Measurements from ENCODE around the gene KCNH4. TPM values are rescaled to one million over a fixed set of nuclear protein-coding genes. Genes with fewer than 3 reads are reported as not detected.

The KCNH4 gene
- total RNA-seq, 1 donor from 2014 or later = under 0.01 TPM

GRCh38 chr17:42116705-42117396 is 64.1 kb downstream of the KCNH4 start:
- DNase-seq = peak; percentile 90

GRCh38 chr17:42114118-42114517 is 66.8 kb downstream of the KCNH4 start:
- DNase-seq = no peak

- DNase-seq = no peak
Observed at GRCh38 chr17:42113293-42114069, 67.5 kb downstream of the KCNH4 start.

- peak; percentile 91 for DNase-seq
Observed at GRCh38 chr17:42112552-42113176, 68.3 kb downstream of the KCNH4 start, which contains the start of gene DHX58. DHX58 (minus strand) TSS chr17:42112714; CDS start chr17:42111892, 822 bp downstream.

- peak; percentile 49 for DNase-seq
Observed at GRCh38 chr17:42111871-42112551, 68.9 kb downstream of the KCNH4 start.

- DNase-seq = no peak
Observed at GRCh38 chr17:42111265-42111636, 69.7 kb downstream of the KCNH4 start.

GRCh38 chr17:42110301-42111264 is 70.4 kb downstream of the KCNH4 start:
- DNase-seq = no peak

- DNase-seq = no peak
Observed at GRCh38 chr17:42109086-42109485, 71.9 kb downstream of the KCNH4 start.

GRCh38 chr17:42107597-42108576 is 73.1 kb downstream of the KCNH4 start:
- DNase-seq = peak; percentile 70

GRCh38 chr17:42107124-42107523 is 73.8 kb downstream of the KCNH4 start:
- no peak for DNase-seq

Other genes starting within 250 kb of the KCNH4 start
- 48.7 and 63.1 TPM in 2 replicates for gene CNP, start 214.3 kb downstream of the KCNH4 start, total RNA-seq
- gene DNAJC7, start 163.7 kb downstream of the KCNH4 start, total RNA-seq = 68.2 and 89.0 TPM in 2 replicates
- gene NKIRAS2, start 161.1 kb downstream of the KCNH4 start, total RNA-seq = 44.2 and 46.6 TPM in 2 replicates
- gene C17orf113, start 130.5 kb downstream of the KCNH4 start, total RNA-seq = 0.17 and 0.33 TPM in 2 replicates
- not detected in 2 replicates for gene ZNF385C, start 82.7 kb downstream of the KCNH4 start, total RNA-seq
- gene DHX58, start 68.4 kb downstream of the KCNH4 start, total RNA-seq = 6.9 and 10.6 TPM in 2 replicates
- gene KAT2A, start 59.8 kb downstream of the KCNH4 start, total RNA-seq = 10.2 and 15.4 TPM in 2 replicates
- 0.17 TPM in 1 of 2 replicates, not detected in the other for gene HSPB9, start 58.3 kb downstream of the KCNH4 start, total RNA-seq
- gene RAB5C, start 26.2 kb downstream of the KCNH4 start, total RNA-seq = 82.2 and 136 TPM in 2 replicates
- not detected in 2 replicates for gene HCRT, start 4.3 kb upstream of the KCNH4 start, total RNA-seq
- gene GHDC, start 13.4 kb upstream of the KCNH4 start, total RNA-seq = 28.6 and 36.5 TPM in 2 replicates
- gene STAT5B, start 95.2 kb upstream of the KCNH4 start, total RNA-seq = 46.3 and 46.8 TPM in 2 replicates
- gene STAT5A, start 107.4 kb upstream of the KCNH4 start, total RNA-seq = 51.4 and 60.2 TPM in 2 replicates
- 131 and 179 TPM in 2 replicates for gene STAT3, start 207.3 kb upstream of the KCNH4 start, total RNA-seq
- 768 and 840 TPM in 2 replicates for gene CAVIN1, start 242.1 kb upstream of the KCNH4 start, total RNA-seq

All from dermis blood vessel endothelial cell (primary cell).